GM12874 (cell line): ENCODE results near the gene RPS19BP1.

Source experiments
- TF ChIP-seq, protein P1 (sequence below): IDR thresholded peaks from 2 replicates; pipeline ENCODE4 v1.5.1; 2011; ENCODE audit warnings: low read depth, mild to moderate bottlenecking, control low read depth, low read length, moderate library complexity; ENCODE audit not compliant: insufficient read depth

Gene RPS19BP1

DNA sequence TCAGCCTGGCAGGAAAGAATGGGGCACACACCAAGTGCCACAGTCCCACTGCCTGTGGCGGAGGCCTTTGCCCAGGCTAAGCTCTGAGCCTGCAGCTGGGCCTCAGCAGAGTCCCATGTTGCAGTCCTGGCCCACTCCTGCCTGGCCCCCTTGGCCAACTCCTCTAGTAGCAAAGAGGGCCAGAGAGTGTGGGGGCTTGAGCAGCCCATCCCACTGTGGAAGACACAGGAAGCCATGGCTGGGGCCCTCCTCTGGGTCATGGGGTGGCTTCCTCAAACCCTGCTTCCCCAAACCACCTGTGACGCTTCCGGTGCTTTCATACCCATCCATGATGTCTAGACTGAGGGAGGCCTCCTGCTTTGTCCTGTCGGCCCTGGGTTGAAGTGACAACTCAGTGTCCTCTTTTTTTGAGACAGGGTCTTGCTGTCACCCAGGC, 5.8 kb downstream of the RPS19BP1 start:
- TF ChIP-seq, protein P1, sequence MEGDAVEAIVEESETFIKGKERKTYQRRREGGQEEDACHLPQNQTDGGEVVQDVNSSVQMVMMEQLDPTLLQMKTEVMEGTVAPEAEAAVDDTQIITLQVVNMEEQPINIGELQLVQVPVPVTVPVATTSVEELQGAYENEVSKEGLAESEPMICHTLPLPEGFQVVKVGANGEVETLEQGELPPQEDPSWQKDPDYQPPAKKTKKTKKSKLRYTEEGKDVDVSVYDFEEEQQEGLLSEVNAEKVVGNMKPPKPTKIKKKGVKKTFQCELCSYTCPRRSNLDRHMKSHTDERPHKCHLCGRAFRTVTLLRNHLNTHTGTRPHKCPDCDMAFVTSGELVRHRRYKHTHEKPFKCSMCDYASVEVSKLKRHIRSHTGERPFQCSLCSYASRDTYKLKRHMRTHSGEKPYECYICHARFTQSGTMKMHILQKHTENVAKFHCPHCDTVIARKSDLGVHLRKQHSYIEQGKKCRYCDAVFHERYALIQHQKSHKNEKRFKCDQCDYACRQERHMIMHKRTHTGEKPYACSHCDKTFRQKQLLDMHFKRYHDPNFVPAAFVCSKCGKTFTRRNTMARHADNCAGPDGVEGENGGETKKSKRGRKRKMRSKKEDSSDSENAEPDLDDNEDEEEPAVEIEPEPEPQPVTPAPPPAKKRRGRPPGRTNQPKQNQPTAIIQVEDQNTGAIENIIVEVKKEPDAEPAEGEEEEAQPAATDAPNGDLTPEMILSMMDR, result no peak

DNA sequence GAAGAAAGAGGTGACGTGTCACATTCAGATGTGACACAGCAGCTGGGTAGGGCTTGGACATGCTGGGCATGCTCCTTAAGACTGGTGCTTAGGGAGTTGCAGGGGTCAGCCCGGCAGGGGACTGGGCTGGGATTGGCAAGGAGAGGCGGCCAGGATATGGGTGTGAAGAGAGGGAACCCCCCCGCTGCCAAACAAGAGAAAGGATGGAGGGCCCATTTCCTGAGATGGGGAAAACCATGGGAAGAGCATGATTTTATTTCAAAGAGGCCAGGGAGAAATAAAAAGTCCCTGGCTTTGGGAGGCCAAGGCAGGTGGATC, 6.9 kb downstream of the RPS19BP1 start:
- TF ChIP-seq, protein P1, result no peak

DNA sequence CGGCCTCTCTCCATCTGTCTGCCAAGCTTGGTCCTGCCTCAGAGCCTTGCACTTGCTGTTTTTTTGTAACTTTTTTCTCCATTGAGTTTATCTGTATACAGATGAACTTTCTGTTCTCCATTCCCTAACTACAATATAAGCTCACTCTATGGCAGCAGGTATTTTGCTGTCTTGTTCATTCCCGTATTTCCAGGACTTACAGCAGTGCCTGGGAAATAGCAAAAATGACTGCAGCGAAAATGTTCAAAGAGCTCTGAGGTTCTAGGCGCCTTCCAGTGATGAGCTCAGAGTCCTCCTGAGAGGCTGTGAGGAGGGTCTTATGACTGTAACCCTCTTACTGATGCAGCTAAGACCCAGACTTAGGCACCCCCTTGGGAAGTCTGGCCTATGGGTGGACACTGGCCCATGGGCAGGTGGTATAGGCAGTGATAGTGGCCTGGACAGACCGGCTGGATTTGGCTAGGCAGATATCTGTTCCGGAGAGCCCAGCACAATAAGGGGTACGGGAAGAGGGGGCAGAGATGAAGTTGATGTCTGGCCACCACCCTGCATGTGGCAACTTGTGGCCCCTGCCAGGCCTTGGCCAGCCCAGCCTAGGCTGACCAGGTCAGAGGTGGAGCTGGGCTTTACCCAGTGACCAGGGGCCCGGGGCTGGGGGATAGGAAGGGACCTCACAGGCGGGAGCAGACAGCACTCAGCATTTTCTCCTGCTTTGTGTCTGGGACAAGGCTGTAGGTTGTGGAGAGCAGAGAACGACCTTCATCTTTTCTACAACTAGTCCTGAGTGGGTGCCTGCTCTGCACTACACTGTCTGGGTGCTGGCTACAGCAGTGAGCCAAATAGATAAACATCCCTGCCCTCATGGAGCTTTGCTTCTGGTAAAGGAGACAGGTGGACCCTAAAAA, 7.5 kb downstream of the RPS19BP1 start:
- TF ChIP-seq, protein P1, result no peak

DNA sequence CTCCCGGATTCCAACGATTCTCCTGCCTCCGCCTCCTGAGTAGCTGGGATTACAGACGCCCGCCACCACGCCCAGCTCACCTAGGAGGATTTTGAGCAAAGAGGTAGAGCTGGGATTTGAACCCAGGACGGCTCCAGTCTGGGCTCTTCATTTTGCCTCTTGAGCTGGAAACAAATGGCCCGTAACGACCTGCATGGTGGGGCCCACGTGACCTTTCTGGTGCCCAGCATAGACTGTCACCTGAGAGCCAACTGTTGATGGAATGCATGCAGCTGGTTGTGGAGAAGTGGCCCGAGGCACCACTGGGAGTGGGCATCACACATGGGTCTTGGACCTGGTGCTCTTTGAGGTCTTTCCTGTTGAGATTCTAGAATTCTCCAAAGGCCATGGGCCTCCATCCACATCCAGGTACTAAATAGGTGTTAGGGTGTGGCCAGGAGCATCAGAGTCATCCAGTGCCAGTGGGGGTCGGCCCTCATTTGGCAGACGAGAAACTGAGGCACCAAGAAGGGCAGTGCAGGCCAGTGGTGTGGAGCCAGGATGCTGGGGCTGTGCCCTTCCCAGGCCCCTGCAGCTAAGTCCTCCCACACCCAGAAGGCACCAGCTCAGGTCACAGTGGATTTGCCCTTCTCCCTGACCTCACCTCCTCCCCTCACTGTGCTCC, 8.3 kb downstream of the RPS19BP1 start:
- TF ChIP-seq, protein P1, result no peak

DNA sequence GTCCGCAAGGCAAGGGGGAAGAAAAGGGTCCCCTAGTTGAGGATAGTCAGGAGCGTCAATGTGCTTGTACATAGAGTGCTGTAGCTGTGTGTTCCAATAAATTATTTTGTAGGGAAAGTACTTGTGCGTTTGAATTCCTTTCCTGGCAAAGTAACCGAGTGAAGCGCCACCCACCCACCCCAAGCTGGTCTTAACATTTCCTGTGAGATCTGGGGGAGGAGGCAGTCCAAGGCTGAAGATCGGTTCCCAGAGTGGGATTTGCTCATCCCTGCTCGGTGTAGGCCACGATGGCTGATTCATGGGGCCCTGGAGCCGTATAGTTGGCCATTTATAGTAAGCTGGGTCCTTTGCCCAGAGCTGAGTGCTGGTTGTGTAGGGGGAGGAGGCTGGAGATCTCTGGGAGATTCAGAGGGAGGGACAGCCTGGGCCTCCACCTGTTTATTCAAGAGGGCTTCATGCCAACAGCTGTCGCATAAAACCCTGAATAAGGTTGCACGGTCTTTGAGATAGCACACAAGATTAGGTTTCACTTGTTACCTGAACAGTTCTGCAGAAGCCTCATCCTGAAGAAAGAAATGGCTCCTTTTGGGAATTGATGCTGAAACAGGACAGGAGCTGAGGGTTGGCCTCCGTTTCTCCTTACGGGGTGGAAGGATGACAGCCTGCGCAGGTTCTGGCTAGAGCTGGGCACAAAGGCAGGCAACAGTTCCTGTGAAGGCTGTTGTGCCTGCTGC, 9.8 kb downstream of the RPS19BP1 start:
- TF ChIP-seq, protein P1, result no peak

DNA sequence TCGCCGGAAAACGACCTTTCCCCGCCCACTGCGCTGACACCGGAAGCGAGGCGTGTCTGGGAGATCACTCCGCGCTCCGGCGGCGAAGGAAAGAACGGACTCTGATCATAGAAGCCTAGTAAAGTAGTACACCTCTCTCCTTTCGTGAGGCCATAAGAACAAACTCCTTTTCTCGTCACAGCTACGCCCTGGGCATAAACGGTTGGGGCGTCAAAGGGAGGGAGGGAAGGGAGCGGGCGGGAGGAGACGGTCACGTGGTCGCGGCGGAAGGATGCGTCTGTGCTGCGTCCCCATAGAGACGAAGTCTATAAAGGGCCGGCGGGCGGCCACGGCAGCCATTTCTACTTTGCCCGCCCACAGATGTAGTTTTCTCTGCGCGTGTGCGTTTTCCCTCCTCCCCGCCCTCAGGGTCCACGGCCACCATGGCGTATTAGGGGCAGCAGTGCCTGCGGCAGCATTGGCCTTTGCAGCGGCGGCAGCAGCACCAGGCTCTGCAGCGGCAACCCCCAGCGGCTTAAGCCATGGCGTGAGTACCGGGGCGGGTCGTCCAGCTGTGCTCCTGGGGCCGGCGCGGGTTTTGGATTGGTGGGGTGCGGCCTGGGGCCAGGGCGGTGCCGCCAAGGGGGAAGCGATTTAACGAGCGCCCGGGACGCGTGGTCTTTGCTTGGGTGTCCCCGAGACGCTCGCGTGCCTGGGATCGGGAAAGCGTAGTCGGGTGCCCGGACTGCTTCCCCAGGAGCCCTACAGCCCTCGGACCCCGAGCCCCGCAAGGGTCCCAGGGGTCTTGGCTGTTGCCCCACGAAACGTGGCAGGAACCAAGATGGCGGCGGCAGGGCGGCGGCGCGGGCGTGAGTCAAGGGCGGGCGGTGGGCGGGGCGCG, 12.1 kb downstream of the RPS19BP1 start, which contains the start of gene ATF4:
Gene ATF4, plus strand, starts transcription at position 337 of the 880 bp plus-strand sequence. CDS start 884 bp downstream, outside the sequence.
- TF ChIP-seq, protein P1, result no peak
